GM13977 (cell line): ENCODE results near the gene RGS9BP.
"Not testable (repeated sequence)": the region's sequence is repeated elsewhere in the genome, so short reads cannot be mapped to it uniquely, and the experiment has no call there.

Source experiments
- DNase-seq: peaks from one replicate; pipeline ENCODE4 v3.0.0; 2012; ENCODE audit warnings: low spot score
- CTCF ChIP-seq: IDR thresholded peaks from 2 replicates; pipeline ENCODE4 v1.5.1; 2012; ENCODE audit warnings: mild to moderate bottlenecking, control low read depth; ENCODE audit not compliant: insufficient read depth; ENCODE audit errors: extremely low read depth, missing control alignments
- in situ Hi-C: fragments of 300-500 bp; cut with MboI; formaldehyde crosslinking; loops from one replicate; pipeline ENCODE4 v1.12.0; 2022; ENCODE audit warnings: low sequenced_read_pairs, low pct_unique_long_range_greater_than_20kb, mixed read lengths, inconsistent platforms; ENCODE audit not compliant: unreplicated experiment

RGS9BP gene

DNA sequence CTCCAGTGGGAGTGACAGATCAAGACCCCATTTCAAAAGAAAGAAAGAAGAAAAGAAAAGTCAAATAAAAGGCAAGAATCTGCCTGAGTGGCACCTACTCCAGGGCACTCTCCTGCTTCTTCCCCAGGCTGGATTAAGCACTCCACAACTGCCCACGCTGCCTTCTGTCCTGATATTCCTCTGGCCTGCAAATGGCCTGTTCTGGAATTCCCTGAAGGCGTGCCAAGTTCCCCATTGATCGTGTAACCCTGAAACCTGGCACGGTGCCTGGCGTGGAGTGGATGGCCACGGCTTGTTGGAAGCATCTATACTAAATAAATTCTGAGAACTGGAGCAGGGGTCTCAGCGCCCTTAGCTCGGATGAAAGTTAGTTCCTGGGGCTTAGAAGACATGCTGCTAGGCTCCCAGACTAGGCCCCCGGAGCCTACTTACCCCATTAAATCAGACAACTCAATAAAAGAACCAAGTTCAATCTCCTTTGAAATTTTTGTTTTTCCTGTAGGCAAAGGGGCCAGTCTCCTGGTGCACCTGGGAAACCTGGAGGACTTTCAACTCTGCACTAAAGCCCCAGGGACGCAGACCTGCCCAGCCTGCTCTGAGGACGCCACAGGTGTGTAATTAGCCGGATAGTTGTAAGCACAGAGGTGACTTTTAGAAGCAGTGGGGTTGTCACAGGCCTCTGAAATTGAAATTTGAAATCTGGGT is 22.6 kb upstream of the RGS9BP start:
- TF ChIP-seq CTCF, result no peak
- DNase-seq, result no peak
- in situ Hi-C loops, result no loop called here

- TF ChIP-seq CTCF, result no peak
- in situ Hi-C loops, result no loop called here
- DNase-seq, result no peak
These were observed 22.1 kb upstream of the RGS9BP start for GRCh38 chr19:32653599-32653915.

GRCh38 chr19:32656379-32656778 is 19.3 kb upstream of the RGS9BP start:
- in situ Hi-C loops, DNase-seq: not testable (repeated sequence)

DNA sequence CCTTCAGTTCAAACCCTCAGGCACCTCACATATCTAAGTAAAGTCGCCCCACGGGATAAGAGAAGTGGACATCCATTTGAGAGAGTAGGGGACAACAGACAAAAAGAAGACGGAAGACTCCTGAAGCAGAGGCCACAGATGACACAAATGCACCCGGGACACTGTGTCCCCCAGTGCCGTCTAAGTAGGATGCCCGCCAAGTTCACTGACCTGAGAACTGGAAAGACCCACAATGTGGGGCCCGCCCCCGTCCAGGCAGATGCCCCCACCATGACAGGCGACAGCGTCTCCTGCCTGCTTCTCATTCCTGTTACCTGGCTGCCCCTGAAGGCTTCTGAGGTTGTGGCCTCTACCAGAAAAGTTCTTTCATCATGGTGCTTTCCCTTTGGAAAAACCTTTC is 17.6 kb upstream of the RGS9BP start:
- in situ Hi-C loops, result no loop called here
- no peak for DNase-seq
- no peak for TF ChIP-seq CTCF

DNA sequence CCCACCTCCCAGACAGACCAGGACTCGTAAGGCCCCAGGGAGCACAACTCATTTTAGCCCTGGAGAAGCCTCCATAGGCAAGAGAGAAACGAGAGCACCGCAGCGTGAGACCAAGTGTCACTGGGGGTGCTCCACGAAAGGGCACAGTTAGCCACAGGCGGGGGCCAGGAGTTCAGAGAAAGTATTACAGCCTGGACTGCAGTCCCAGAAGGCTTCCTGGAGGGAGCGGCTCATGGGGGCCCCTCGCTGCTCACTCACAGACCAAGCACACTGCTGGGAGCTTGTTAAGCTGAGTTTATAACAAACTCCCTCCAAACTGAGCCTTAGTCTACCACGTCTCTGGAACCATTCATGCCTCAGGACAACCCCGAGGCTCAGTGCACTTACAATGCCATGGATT is 17.1 kb upstream of the RGS9BP start:
- in situ Hi-C loops, result no loop called here
- no peak for DNase-seq
- no peak for TF ChIP-seq CTCF

GRCh38 chr19:32661318-32661717 is 14.3 kb upstream of the RGS9BP start:
- in situ Hi-C loops, result no loop called here
- no peak for TF ChIP-seq CTCF
- DNase-seq, result no peak

DNA sequence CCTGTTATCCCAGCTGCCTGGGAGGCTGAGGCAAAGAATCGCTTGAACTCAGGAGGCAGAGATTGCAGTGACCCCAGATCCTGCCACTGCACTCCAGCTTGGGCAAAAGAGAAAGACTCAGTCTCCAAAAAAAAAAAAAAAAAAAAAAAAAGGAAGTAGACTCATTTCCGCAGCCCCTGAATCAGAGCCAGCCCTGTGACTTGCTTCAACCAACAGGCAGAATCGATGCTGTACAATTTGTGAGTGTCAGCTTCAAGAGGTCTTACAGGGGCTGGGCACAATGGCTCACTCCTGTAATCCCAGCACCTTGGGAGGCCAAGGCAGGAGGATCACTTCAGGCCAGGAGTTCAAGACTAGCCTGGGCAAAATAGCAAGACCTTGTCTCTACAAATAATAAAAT is 13.5 kb upstream of the RGS9BP start:
- TF ChIP-seq CTCF, result no peak
- DNase-seq, result no peak
- in situ Hi-C loops, result no loop called here
